Smooth muscle cell (in vitro differentiated cells): ENCODE results near the gene UBAC2. TPM values are rescaled to one million over a fixed set of nuclear protein-coding genes. Genes with fewer than 3 reads are reported as not detected.

Source experiments
- DNase-seq: peaks from one replicate; lab custom pipeline; 2025; ENCODE audit not compliant: unreplicated experiment; lab: John Stamatoyannopoulos, UW
- H2AFZ ChIP-seq: fragments of 200-600 bp; sonication (generic); 2 replicates; pipeline ENCODE4 v1.6.0; 2016; ENCODE audit warnings: antibody characterized with exemption, low read depth, mild to moderate bottlenecking
- H3F3A ChIP-seq: fragments of 200-600 bp; sonication (generic); 2 replicates; pipeline ENCODE4 v1.6.0; 2017; ENCODE audit warnings: antibody characterized with exemption, low read depth
- H3K27ac ChIP-seq: fragments of 200-600 bp; sonication (generic); 2 replicates; pipeline ENCODE4 v1.5.1; 2016; ENCODE audit warnings: low read depth, mild to moderate bottlenecking
- H3K27me3 ChIP-seq: fragments of 200-600 bp; sonication (generic); 2 replicates; pipeline ENCODE4 v1.6.1; 2016; ENCODE audit warnings: low read depth, mild to moderate bottlenecking
- H3K36me3 ChIP-seq: fragments of 200-600 bp; sonication (generic); 2 replicates; pipeline ENCODE4 v1.5.1; 2016; ENCODE audit warnings: low read depth
- H3K4me1 ChIP-seq: fragments of 200-600 bp; sonication (generic); 2 replicates; pipeline ENCODE4 v1.5.1; 2016; ENCODE audit warnings: low read depth
- H3K4me2 ChIP-seq: fragments of 200-600 bp; sonication (generic); 2 replicates; pipeline ENCODE4 v1.6.0; 2016; ENCODE audit warnings: mild to moderate bottlenecking
- H3K4me3 ChIP-seq: fragments of 200-600 bp; sonication (generic); 2 replicates; pipeline ENCODE4 v1.5.1; 2016; ENCODE audit warnings: mild to moderate bottlenecking
- H3K79me2 ChIP-seq: fragments of 200-600 bp; sonication (generic); 2 replicates; pipeline ENCODE4 v1.6.0; 2016; ENCODE audit warnings: low read depth, mild to moderate bottlenecking
- H3K9ac ChIP-seq: fragments of 200-600 bp; sonication (generic); 2 replicates; pipeline ENCODE4 v1.6.0; 2016; ENCODE audit warnings: low read depth
- H3K9me3 ChIP-seq: fragments of 200-600 bp; sonication (generic); replicated peaks from 2 replicates; pipeline ENCODE4 v1.5.1; 2016; ENCODE audit warnings: low read depth
- H4K20me1 ChIP-seq: fragments of 200-600 bp; sonication (generic); 2 replicates; pipeline ENCODE4 v1.6.0; 2016; ENCODE audit warnings: low read depth
- CTCF ChIP-seq: fragments of 200-600 bp; sonication (generic); IDR thresholded peaks from 2 replicates; pipeline ENCODE4 v1.5.1; 2017; ENCODE audit warnings: borderline replicate concordance, mild to moderate bottlenecking, antibody characterized with exemption; ENCODE audit not compliant: insufficient read depth, poor library complexity, severe bottlenecking
- WGBS: methylation state at CpG from one replicate; pipeline ENCODE4 v1.1.7; 2016; ENCODE audit warnings: low lambda C conversion rate; 5-methylcytosine and 5-hydroxymethylcytosine counted together
- polyA plus RNA-seq: library from polyadenylated mRNA; unstranded; fragments of >200 nt; fragmentation: Nextera tagmentation; extraction: Ambion mirVana; gene quantifications from 2 replicates; pipeline ENCODE4 v1.2.1, GENCODE V29; 2016
- total RNA-seq: library from RNA; depleted of rRNA; stranded (reverse); fragments of >200 nt; gene quantifications from 2 replicates; pipeline ENCODE4 v1.2.3, GENCODE V29; 2014

The UBAC2 gene
- total and polyA plus RNA-seq, 2 experiments from 2014 or later, result 58.4 to 74.0 TPM

GRCh38 chr13:99425485-99426341 is 225.1 kb downstream of the UBAC2 start:
- Histone ChIP-seq H3K9me3 (no peaks in the 10 kb centered on the region), H3K79me2 (no peaks in the 10 kb centered on the region), H3K27me3 (peaks cover under 1% of the 10 kb centered on the region), H3K4me3 (no peak overlapping the region), H2AFZ (no peak overlapping the region), H3F3A (no peaks in the 10 kb centered on the region), H4K20me1 (no peaks in the 10 kb centered on the region), H3K4me2 (no peak overlapping the region), H3K9ac (no peak overlapping the region), H3K36me3 (no peaks in the 10 kb centered on the region), H3K4me1 (no peaks in the 10 kb centered on the region), H3K27ac (no peak overlapping the region)
- no peak for DNase-seq
- 92% methylated on average over 18 of the region's 18 CpGs for WGBS
- TF ChIP-seq CTCF, result no peak

- H3K4me1 ChIP-seq, result no peaks in the 10 kb centered on the region
- H3K4me2 ChIP-seq, result no peak overlapping the region
- no peaks in the 10 kb centered on the region for H4K20me1 ChIP-seq
- TF ChIP-seq CTCF, result no peak
- no peak for DNase-seq
- H3K27ac ChIP-seq, result no peak overlapping the region
- no peaks in the 10 kb centered on the region for H3K9me3 ChIP-seq
- no peaks in the 10 kb centered on the region for H3K36me3 ChIP-seq
- no peaks in the 10 kb centered on the region for H3F3A ChIP-seq
- 97% methylated on average over 7 of the region's 7 CpGs for WGBS
- H3K27me3 ChIP-seq, result no peaks in the 10 kb centered on the region
- no peak overlapping the region for H3K9ac ChIP-seq
- H3K4me3 ChIP-seq, result no peak overlapping the region
- no peak overlapping the region for H2AFZ ChIP-seq
- no peaks in the 10 kb centered on the region for H3K79me2 ChIP-seq
Observed at GRCh38 chr13:99426426-99426825, 225.8 kb downstream of the UBAC2 start.

DNA sequence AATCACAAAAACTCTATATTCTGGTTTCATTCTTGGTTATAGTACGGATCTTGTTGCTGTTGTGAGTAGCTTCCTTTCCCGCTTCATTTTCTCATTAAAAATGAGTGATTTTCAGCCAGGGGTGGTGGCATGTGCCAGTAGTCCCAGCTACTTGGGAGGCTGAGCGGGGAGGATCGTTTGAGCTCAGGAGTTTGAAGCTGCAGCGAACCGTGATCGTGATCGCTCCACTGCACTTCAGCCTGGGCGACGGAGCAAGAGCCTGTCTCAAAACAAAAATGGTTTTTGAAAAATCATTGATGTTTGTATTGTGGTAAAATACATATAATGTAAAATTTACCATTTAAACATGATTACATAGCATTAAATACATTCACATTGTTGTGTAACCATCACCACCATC is 229.0 kb downstream of the UBAC2 start:
- no peak for DNase-seq
- Histone ChIP-seq H3K4me2 (no peak overlapping the region), H2AFZ (no peak overlapping the region), H3K27ac (no peak overlapping the region), H3K36me3 (no peaks in the 10 kb centered on the region), H4K20me1 (no peaks in the 10 kb centered on the region), H3K9me3 (no peaks in the 10 kb centered on the region), H3K4me3 (no peak overlapping the region), H3F3A (peaks cover 5% of the 10 kb centered on the region), H3K27me3 (no peaks in the 10 kb centered on the region), H3K4me1 (no peaks in the 10 kb centered on the region), H3K79me2 (no peaks in the 10 kb centered on the region), H3K9ac (no peak overlapping the region)
- WGBS, result 94% methylated on average over 10 of the region's 10 CpGs
- TF ChIP-seq CTCF, result no peak
